ENCODE results near the gene NHSL2.

NHSL2 gene

GRCh38 chrX:72128881-72129280 lies 218.2 kb downstream of the NHSL2 start:
- Histone ChIP-seq H3K9me3 (ENCODE audit: control insufficient read depth, low read depth, low read length) (peaks cover 8% of the 10 kb centered on the region), H3K36me3 (ENCODE audit: control insufficient read depth, low read depth, low read length) (no peaks in the 10 kb centered on the region), H3K4me1 (ENCODE audit: control insufficient read depth, low read depth, low read length) (peaks cover 5% of the 10 kb centered on the region), H3K4me3 (ENCODE audit: low read length) (no peak overlapping the region), H3K27ac (ENCODE audit: low read length) (no peak overlapping the region), H3K27me3 (ENCODE audit: control insufficient read depth, insufficient read depth, low read length) (peaks cover 55% of the 10 kb centered on the region), H3K9ac (ENCODE audit: low read length) (no peak overlapping the region)

- H3K4me1 ChIP-seq (ENCODE audit: control insufficient read depth, low read depth, low read length): no peaks in the 10 kb centered on the region
Observed at GRCh38 chrX:72129661-72130060, 219.0 kb downstream of the NHSL2 start.

GRCh38 chrX:72130156-72130761 lies 219.6 kb downstream of the NHSL2 start:
- Histone ChIP-seq H3K27ac (ENCODE audit: low read length) (no peak overlapping the region), H3K36me3 (ENCODE audit: control insufficient read depth, low read depth, low read length) (no peaks in the 10 kb centered on the region), H3K4me1 (ENCODE audit: control insufficient read depth, low read depth, low read length) (no peaks in the 10 kb centered on the region), H3K9ac (ENCODE audit: low read length) (no peak overlapping the region), H3K9me3 (ENCODE audit: control insufficient read depth, low read depth, low read length) (peaks cover 8% of the 10 kb centered on the region), H3K27me3 (ENCODE audit: control insufficient read depth, insufficient read depth, low read length) (peaks cover 55% of the 10 kb centered on the region), H3K4me3 (ENCODE audit: low read length) (peak overlapping the region; percentile 43)

More at GRCh38 chrX:72129661-72130060, 219.0 kb downstream of the NHSL2 start:
- Histone ChIP-seq H3K27me3 (ENCODE audit: control insufficient read depth, insufficient read depth, low read length) (peaks cover 55% of the 10 kb centered on the region), H3K4me3 (ENCODE audit: low read length) (no peak overlapping the region), H3K9ac (ENCODE audit: low read length) (no peak overlapping the region), H3K9me3 (ENCODE audit: control insufficient read depth, low read depth, low read length) (peaks cover 8% of the 10 kb centered on the region), H3K36me3 (ENCODE audit: control insufficient read depth, low read depth, low read length) (no peaks in the 10 kb centered on the region), H3K27ac (ENCODE audit: low read length) (no peak overlapping the region)

- peak overlapping the region; percentile 43 for H3K4me3 ChIP-seq (ENCODE audit: low read length)
- no peak overlapping the region for H3K27ac ChIP-seq (ENCODE audit: low read length)
- H3K27me3 ChIP-seq (ENCODE audit: control insufficient read depth, insufficient read depth, low read length): peaks cover 55% of the 10 kb centered on the region
- H3K9me3 ChIP-seq (ENCODE audit: control insufficient read depth, low read depth, low read length): peaks cover 8% of the 10 kb centered on the region
- H3K9ac ChIP-seq (ENCODE audit: low read length): no peak overlapping the region
- H3K36me3 ChIP-seq (ENCODE audit: control insufficient read depth, low read depth, low read length): no peaks in the 10 kb centered on the region
- no peaks in the 10 kb centered on the region for H3K4me1 ChIP-seq (ENCODE audit: control insufficient read depth, low read depth, low read length)
Observed at GRCh38 chrX:72130762-72131250, 220.2 kb downstream of the NHSL2 start.

GRCh38 chrX:72131317-72132294 lies 221.0 kb downstream of the NHSL2 start, which contains the start of gene RTL5:
TSS of gene RTL5 (minus strand) at chrX:72131915.
- no peaks in the 10 kb centered on the region for H3K36me3 ChIP-seq (ENCODE audit: control insufficient read depth, low read depth, low read length)
- peak within 1 kb of the TSS; percentile 43 for H3K4me3 ChIP-seq (ENCODE audit: low read length)
- peaks cover 8% of the 10 kb centered on the region for H3K9me3 ChIP-seq (ENCODE audit: control insufficient read depth, low read depth, low read length)
- H3K27ac ChIP-seq (ENCODE audit: low read length): no peak within 1 kb of the TSS
- H3K27me3 ChIP-seq (ENCODE audit: control insufficient read depth, insufficient read depth, low read length): peaks cover 55% of the 10 kb centered on the region
- no peak within 1 kb of the TSS for H3K9ac ChIP-seq (ENCODE audit: low read length)
- no peaks in the 10 kb centered on the region for H3K4me1 ChIP-seq (ENCODE audit: control insufficient read depth, low read depth, low read length)

GRCh38 chrX:72132456-72132855 lies 221.8 kb downstream of the NHSL2 start:
- Histone ChIP-seq H3K4me1 (ENCODE audit: control insufficient read depth, low read depth, low read length) (no peaks in the 10 kb centered on the region), H3K4me3 (ENCODE audit: low read length) (peak overlapping the region; percentile 40), H3K27me3 (ENCODE audit: control insufficient read depth, insufficient read depth, low read length) (peaks cover 55% of the 10 kb centered on the region), H3K36me3 (ENCODE audit: control insufficient read depth, low read depth, low read length) (no peaks in the 10 kb centered on the region), H3K9me3 (ENCODE audit: control insufficient read depth, low read depth, low read length) (peaks cover 8% of the 10 kb centered on the region), H3K9ac (ENCODE audit: low read length) (no peak overlapping the region), H3K27ac (ENCODE audit: low read length) (no peak overlapping the region)

GRCh38 chrX:72133851-72134546 lies 223.4 kb downstream of the NHSL2 start:
- Histone ChIP-seq H3K27ac (ENCODE audit: low read length) (no peak overlapping the region), H3K27me3 (ENCODE audit: control insufficient read depth, insufficient read depth, low read length) (peaks cover 44% of the 10 kb centered on the region), H3K9ac (ENCODE audit: low read length) (no peak overlapping the region), H3K36me3 (ENCODE audit: control insufficient read depth, low read depth, low read length) (peaks cover 2% of the 10 kb centered on the region), H3K4me3 (ENCODE audit: low read length) (no peak overlapping the region), H3K9me3 (ENCODE audit: control insufficient read depth, low read depth, low read length) (peaks cover 7% of the 10 kb centered on the region), H3K4me1 (ENCODE audit: control insufficient read depth, low read depth, low read length) (no peaks in the 10 kb centered on the region)

- Histone ChIP-seq H3K4me1 (ENCODE audit: control insufficient read depth, low read depth, low read length) (no peaks in the 10 kb centered on the region), H3K9me3 (ENCODE audit: control insufficient read depth, low read depth, low read length) (peaks cover 19% of the 10 kb centered on the region), H3K36me3 (ENCODE audit: control insufficient read depth, low read depth, low read length) (peaks cover 8% of the 10 kb centered on the region), H3K4me3 (ENCODE audit: low read length) (no peak overlapping the region), H3K27ac (ENCODE audit: low read length) (no peak overlapping the region), H3K27me3 (ENCODE audit: control insufficient read depth, insufficient read depth, low read length) (peaks cover 8% of the 10 kb centered on the region), H3K9ac (ENCODE audit: low read length) (no peak overlapping the region)
Observed at GRCh38 chrX:72137846-72138495, 227.3 kb downstream of the NHSL2 start.

- peaks cover 15% of the 10 kb centered on the region for H3K36me3 ChIP-seq (ENCODE audit: control insufficient read depth, low read depth, low read length)
- peaks cover 20% of the 10 kb centered on the region for H3K9me3 ChIP-seq (ENCODE audit: control insufficient read depth, low read depth, low read length)
- H3K4me1 ChIP-seq (ENCODE audit: control insufficient read depth, low read depth, low read length): no peaks in the 10 kb centered on the region
- H3K27me3 ChIP-seq (ENCODE audit: control insufficient read depth, insufficient read depth, low read length): no peaks in the 10 kb centered on the region
- H3K4me3 ChIP-seq (ENCODE audit: low read length): no peak overlapping the region
- H3K9ac ChIP-seq (ENCODE audit: low read length): no peak overlapping the region
- H3K27ac ChIP-seq (ENCODE audit: low read length): no peak overlapping the region
Observed at GRCh38 chrX:72139538-72139937, 228.9 kb downstream of the NHSL2 start.

- Histone ChIP-seq H3K4me3 (ENCODE audit: low read length) (no peak overlapping the region), H3K27ac (ENCODE audit: low read length) (no peak overlapping the region), H3K9ac (ENCODE audit: low read length) (no peak overlapping the region), H3K27me3 (ENCODE audit: control insufficient read depth, insufficient read depth, low read length) (no peaks in the 10 kb centered on the region), H3K36me3 (ENCODE audit: control insufficient read depth, low read depth, low read length) (peaks cover 15% of the 10 kb centered on the region), H3K4me1 (ENCODE audit: control insufficient read depth, low read depth, low read length) (no peaks in the 10 kb centered on the region), H3K9me3 (ENCODE audit: control insufficient read depth, low read depth, low read length) (peaks cover 24% of the 10 kb centered on the region)
Observed at GRCh38 chrX:72141372-72142004, 230.8 kb downstream of the NHSL2 start.
